ENCODE results near the gene IL6R.

GRCh38 chr1:154411525-154411924, 6.4 kb downstream of the IL6R start:
- TF ChIP-seq POLR2A (IDR thresholded peaks at IDR 0.05) (no peak), CTCF (IDR thresholded peaks at IDR 0.05) (no peak), EP300 (IDR thresholded peaks at IDR 0.05) (no peak), POLR2AphosphoS5 (IDR thresholded peaks at IDR 0.05) (no peak)
